CD4-positive, alpha-beta T cell treated with Interleukin-4 for 1 hour (primary cell): ENCODE measurements around the gene MAP6.

Source experiments
- DNase-seq, 2 donors: peaks; one replicate each; pipeline ENCODE4 v3.0.0-alpha.2; 2020 to 2022

Gene MAP6

DNA sequence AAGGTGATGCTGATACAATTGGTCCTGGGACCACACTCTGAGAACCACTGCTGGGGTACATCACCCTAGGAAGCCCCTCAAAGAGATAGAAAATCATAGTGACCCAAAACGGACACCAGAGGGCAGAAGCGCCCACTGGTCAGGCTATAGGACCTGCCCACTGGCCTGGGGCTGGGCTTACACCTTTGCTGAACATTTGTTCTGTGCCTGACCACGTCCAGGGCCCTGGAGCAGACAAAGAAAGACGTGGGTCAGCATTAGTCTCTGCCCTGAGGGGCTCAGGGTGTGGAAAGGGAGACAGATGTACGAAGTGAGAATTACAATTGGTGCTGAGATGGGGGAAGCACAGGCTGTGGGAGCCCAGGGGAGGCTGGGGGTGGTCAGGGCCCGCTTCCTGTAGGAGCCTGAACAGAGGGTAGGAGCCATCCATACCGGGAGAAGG lies 121.2 kb downstream of the MAP6 start:
- DNase-seq = peak; percentile 24 to 33

DNA sequence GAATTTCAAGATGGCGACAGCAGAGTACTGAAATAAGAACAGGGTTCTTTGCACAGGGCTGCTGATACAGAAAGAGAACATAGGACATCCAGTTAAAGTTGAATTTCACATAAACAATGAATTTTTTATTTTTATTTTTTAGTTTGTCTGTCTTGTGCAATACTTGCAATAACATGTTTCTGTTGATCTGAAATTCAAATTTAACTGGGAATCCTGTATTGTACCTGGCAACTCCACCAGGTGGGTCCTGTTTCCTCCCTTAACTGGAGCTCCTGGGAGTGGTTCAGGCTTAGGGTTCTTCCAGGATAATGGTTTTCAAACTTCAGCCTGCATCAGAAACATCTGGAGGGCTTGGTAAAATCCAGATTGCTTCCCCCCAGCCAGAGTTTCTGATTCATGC lies 121.7 kb downstream of the MAP6 start:
- no peak for DNase-seq

- no peak for DNase-seq
Observed at GRCh38 chr11:75543806-75544205, 125.0 kb downstream of the MAP6 start.

DNA sequence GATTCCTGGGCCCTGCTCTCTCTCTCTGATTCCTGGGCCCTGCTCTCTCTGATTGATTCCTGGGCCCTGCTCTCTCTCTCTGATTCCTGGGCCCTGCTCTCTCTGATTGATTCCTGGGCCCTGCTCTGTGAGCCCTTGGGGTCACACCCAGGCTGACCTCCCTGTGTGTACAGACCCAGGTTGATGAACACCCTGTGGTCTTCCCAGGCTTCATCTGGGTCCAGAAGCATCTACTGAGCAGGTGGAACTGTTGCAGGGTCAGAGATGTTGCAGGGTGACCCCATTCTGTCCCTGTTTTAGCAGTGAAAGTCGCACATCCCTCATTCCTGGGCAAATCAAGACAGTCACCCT lies 126.8 kb downstream of the MAP6 start:
- no peak for DNase-seq

DNA sequence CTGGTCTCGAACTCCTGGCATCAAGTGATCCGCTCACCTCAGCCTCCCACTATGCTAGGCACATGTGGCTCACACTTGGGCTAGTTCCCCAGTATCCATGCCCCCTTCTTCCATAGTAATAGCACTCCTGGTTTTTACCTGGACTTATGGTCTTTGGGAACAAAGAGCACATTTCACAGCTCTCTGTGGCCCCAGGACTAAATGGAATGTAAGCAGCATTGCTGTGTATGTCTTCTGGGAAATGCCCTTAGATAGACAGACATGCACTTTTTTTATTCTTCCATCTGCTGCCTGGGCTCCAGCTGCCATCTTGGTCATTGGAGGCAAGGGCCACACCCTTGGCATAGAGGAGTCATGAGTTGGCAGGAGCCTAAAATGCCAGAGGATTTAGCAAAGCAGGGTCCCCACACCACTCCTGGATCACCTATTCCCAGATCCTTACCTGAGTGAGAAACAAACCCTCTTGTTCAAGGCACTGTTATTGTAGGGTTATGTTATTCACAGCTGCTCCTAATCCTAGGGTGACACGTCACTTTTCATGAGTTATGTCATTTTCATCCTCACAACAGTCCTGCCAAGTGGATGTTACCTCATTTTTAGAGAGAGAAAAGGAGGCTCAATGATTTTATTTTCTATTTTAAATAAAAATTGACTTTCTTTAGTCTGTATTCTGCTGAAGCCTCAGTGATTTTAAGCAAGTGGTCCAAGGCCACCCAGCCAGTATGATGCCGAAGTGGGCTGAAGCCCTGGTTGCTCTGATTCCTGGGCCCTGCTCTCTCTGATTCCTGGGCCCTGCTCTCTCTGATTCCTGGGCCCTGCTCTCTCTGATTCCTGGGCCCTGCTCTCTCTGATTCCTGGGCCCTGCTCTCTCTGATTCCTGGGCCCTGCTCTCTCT lies 127.4 kb downstream of the MAP6 start:
- DNase-seq = no peak

DNA sequence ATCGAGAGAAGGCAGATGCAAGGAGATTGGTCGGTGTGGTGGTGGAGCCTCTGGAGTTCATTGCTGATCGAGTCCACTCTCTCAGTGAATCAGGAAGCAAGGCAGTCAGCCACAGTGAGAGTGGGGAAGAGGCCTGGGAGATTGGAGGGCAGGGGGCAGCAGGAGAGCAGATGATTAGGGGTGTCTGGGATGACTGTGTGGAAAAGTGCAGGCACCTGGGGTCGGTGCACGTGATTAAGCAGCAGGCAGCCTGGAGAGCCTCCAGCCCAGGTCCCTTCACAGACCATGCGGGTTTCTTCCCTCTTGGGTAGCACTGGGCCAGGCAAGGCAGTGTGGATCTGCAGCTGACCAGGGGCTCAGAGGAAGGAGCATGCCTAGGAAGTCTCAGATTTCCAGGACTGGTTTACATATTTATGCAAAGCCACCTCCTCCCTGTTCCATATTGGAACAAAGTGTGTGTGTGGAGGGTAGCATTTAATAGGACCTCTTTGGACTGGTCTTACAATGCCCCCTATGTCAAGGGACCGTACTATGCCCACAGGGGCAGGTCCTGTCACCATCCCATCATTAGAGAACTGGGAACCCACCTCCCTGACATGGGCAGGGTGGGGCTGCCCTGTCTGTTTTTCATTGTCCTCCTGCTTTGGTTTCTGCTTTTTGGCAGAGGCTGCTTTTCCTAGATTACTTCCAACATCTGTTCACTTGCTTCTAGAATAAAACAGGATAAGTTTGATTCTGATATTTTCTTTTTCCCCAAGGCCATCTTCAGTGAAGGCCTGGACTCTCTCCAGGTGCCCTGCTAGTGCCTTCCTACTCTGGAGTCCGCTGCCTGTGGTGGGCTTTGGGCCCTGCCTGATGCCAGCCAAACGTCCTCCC lies 129.1 kb downstream of the MAP6 start:
- DNase-seq = no peak

GRCh38 chr11:75538150-75538942 lies 130.5 kb downstream of the MAP6 start:
- no peak for DNase-seq

- no peak for DNase-seq
Observed at GRCh38 chr11:75537740-75538139, 131.1 kb downstream of the MAP6 start.
